IPS DF 6.9 (cell line): Measurements from ENCODE around the gene CDKL4.

Experiments used
- DNase-seq: peaks from one replicate; pipeline ENCODE4 v3.0.0-alpha.2; 2013; ENCODE audit warnings: low read depth, low spot score
- H3K27ac ChIP-seq: one replicate; pipeline ENCODE4 v1.5.1; 2013; ENCODE audit warnings: low read length, control low read depth
- H3K27me3 ChIP-seq: 2 replicates; pipeline ENCODE4 v1.6.1; 2013; ENCODE audit warnings: mild to moderate bottlenecking, low read length; ENCODE audit not compliant: control insufficient read depth, insufficient read depth
- H3K36me3 ChIP-seq: 2 replicates; pipeline ENCODE4 v1.6.1; 2013; ENCODE audit warnings: low read length; ENCODE audit not compliant: control insufficient read depth, insufficient read depth
- H3K4me1 ChIP-seq: 2 replicates; pipeline ENCODE4 v1.6.1; 2013; ENCODE audit warnings: low read length; ENCODE audit not compliant: control insufficient read depth, insufficient read depth
- H3K4me3 ChIP-seq: 2 replicates; pipeline ENCODE4 v1.5.1; 2013; ENCODE audit warnings: mild to moderate bottlenecking, low read length
- H3K9me3 ChIP-seq: 2 replicates; pipeline ENCODE4 v1.6.1; 2013; ENCODE audit warnings: low read length, inconsistent platforms; ENCODE audit not compliant: control insufficient read depth, insufficient read depth
- WGBS: extraction: QIAGEN DNeasy Blood & Tissue Kit; methylation state at CpG from one replicate; pipeline ENCODE4 v1.1.7; 2013; ENCODE audit warnings: mixed read lengths, missing lambda C conversion rate; ENCODE audit not compliant: insufficient read length, insufficient coverage; 5-methylcytosine and 5-hydroxymethylcytosine counted together

The CDKL4 gene

DNA sequence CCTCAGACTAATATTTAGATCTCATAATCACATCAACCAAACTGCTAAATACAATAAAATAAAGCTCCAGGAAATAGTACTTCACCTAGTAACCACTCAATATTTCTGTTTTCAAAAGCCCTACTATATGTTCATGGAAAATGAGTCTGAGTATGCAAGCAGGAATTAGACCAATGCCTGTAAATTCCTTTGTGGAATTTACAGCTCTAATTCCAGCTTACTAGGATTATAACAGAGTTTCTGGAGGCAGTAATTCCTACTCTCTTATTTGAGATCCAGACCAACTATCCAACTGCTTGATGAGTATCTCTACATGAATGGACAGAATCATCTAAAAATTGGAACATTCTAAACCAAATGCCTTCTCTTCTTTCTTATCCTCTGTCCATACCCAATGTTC is 11.6 kb downstream of the CDKL4 start:
- DNase-seq = no peak
- no peaks in the 10 kb centered on the region for H3K9me3 ChIP-seq
- H3K4me3 ChIP-seq = no peak overlapping the region
- no peak overlapping the region for H3K27ac ChIP-seq
- no peaks in the 10 kb centered on the region for H3K36me3 ChIP-seq
- no peaks in the 10 kb centered on the region for H3K27me3 ChIP-seq
- H3K4me1 ChIP-seq = no peaks in the 10 kb centered on the region

- no peaks in the 10 kb centered on the region for H3K9me3 ChIP-seq
- H3K27ac ChIP-seq = no peak overlapping the region
- no CpG with 5 or more reads among the region's 19 CpGs for WGBS
- H3K36me3 ChIP-seq = no peaks in the 10 kb centered on the region
- H3K27me3 ChIP-seq = no peaks in the 10 kb centered on the region
- H3K4me3 ChIP-seq = peak overlapping the region; percentile 7; the same call in 1 of the 2 replicates
- H3K4me1 ChIP-seq = no peaks in the 10 kb centered on the region
- DNase-seq = peak; percentile 45
These were observed 15.2 kb downstream of the CDKL4 start for GRCh38 chr2:39228413-39229209.

GRCh38 chr2:39227628-39228412 is 15.9 kb downstream of the CDKL4 start:
- no CpG with 5 or more reads among the region's 9 CpGs for WGBS
- H3K4me3 ChIP-seq = no peak overlapping the region
- no peaks in the 10 kb centered on the region for H3K4me1 ChIP-seq
- DNase-seq = peak; percentile 43
- no peak overlapping the region for H3K27ac ChIP-seq
- no peaks in the 10 kb centered on the region for H3K36me3 ChIP-seq
- no peaks in the 10 kb centered on the region for H3K9me3 ChIP-seq
- no peaks in the 10 kb centered on the region for H3K27me3 ChIP-seq

- Histone ChIP-seq H3K4me1 (no peaks in the 10 kb centered on the region), H3K4me3 (no peak overlapping the region), H3K27me3 (no peaks in the 10 kb centered on the region), H3K27ac (no peak overlapping the region), H3K36me3 (no peaks in the 10 kb centered on the region), H3K9me3 (no peaks in the 10 kb centered on the region)
- no CpG with 5 or more reads among the region's 1 CpG for WGBS
- no peak for DNase-seq
These were observed 18.2 kb downstream of the CDKL4 start for GRCh38 chr2:39225567-39225966.

DNA sequence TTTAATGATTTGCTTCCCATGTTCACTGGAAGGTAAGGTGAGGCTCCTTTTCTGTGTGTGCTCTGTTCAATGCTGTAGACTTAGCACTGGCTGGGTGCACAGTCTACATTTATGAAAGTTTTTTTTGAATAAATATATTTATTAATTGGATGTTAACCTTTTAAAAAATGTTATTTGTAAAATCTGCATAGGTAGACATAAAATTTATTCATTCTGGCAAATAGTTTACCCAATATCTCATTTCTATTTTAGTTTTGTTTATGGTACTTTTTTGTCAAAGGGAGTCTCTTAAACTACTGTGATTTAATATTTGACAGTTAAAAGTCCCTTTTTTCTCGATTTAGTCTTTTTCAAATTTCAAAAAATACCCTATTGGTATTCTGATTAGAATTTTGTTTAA is 19.9 kb downstream of the CDKL4 start:
- Histone ChIP-seq H3K27me3 (no peaks in the 10 kb centered on the region), H3K27ac (no peak overlapping the region), H3K36me3 (no peaks in the 10 kb centered on the region), H3K4me1 (no peaks in the 10 kb centered on the region), H3K4me3 (no peak overlapping the region), H3K9me3 (no peaks in the 10 kb centered on the region)
- WGBS = no CpG with 5 or more reads among the region's 1 CpG
- no peak for DNase-seq

DNA sequence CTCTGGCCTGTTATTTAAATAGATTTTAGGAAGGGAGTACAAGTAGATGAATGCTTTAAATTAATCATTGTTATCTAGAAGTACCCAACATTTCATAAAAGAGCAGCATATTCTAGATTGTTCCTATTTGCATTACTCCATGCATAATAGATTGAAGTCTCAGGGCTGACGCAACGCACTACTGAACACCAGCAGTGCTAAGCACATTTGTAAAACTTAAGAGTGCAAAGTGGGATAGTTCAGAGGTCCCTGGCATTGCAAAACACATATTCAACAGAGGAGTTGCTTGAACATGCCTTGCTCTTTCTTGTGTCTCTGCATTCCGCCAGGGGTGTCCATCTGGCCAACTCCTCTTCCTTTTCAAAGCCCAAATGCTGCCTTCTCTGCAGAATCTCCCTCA is 22.3 kb downstream of the CDKL4 start:
- no CpG with 5 or more reads among the region's 3 CpGs for WGBS
- no peaks in the 10 kb centered on the region for H3K9me3 ChIP-seq
- H3K27ac ChIP-seq = no peak overlapping the region
- no peaks in the 10 kb centered on the region for H3K36me3 ChIP-seq
- no peak overlapping the region for H3K4me3 ChIP-seq
- H3K27me3 ChIP-seq = no peaks in the 10 kb centered on the region
- no peak for DNase-seq
- H3K4me1 ChIP-seq = no peaks in the 10 kb centered on the region

GRCh38 chr2:39220136-39220535 is 23.6 kb downstream of the CDKL4 start:
- no peaks in the 10 kb centered on the region for H3K27me3 ChIP-seq
- no peaks in the 10 kb centered on the region for H3K4me1 ChIP-seq
- no peaks in the 10 kb centered on the region for H3K36me3 ChIP-seq
- H3K9me3 ChIP-seq = no peaks in the 10 kb centered on the region
- H3K4me3 ChIP-seq = no peak overlapping the region
- H3K27ac ChIP-seq = no peak overlapping the region
- 100% methylated on average over 1 of the region's 2 CpGs for WGBS
- DNase-seq = no peak

- DNase-seq = no peak
- no peak overlapping the region for H3K27ac ChIP-seq
- H3K4me3 ChIP-seq = no peak overlapping the region
- no peaks in the 10 kb centered on the region for H3K9me3 ChIP-seq
- no peaks in the 10 kb centered on the region for H3K36me3 ChIP-seq
- no CpG with 5 or more reads among the region's 5 CpGs for WGBS
- no peaks in the 10 kb centered on the region for H3K4me1 ChIP-seq
- no peaks in the 10 kb centered on the region for H3K27me3 ChIP-seq
These were observed 25.4 kb downstream of the CDKL4 start for GRCh38 chr2:39218391-39218790.

GRCh38 chr2:39217192-39217550 is 26.6 kb downstream of the CDKL4 start:
- Histone ChIP-seq H3K9me3 (no peaks in the 10 kb centered on the region), H3K36me3 (no peaks in the 10 kb centered on the region), H3K4me3 (no peak overlapping the region), H3K4me1 (no peaks in the 10 kb centered on the region), H3K27ac (no peak overlapping the region), H3K27me3 (no peaks in the 10 kb centered on the region)
- DNase-seq = no peak
- no CpG with 5 or more reads among the region's 4 CpGs for WGBS

DNA sequence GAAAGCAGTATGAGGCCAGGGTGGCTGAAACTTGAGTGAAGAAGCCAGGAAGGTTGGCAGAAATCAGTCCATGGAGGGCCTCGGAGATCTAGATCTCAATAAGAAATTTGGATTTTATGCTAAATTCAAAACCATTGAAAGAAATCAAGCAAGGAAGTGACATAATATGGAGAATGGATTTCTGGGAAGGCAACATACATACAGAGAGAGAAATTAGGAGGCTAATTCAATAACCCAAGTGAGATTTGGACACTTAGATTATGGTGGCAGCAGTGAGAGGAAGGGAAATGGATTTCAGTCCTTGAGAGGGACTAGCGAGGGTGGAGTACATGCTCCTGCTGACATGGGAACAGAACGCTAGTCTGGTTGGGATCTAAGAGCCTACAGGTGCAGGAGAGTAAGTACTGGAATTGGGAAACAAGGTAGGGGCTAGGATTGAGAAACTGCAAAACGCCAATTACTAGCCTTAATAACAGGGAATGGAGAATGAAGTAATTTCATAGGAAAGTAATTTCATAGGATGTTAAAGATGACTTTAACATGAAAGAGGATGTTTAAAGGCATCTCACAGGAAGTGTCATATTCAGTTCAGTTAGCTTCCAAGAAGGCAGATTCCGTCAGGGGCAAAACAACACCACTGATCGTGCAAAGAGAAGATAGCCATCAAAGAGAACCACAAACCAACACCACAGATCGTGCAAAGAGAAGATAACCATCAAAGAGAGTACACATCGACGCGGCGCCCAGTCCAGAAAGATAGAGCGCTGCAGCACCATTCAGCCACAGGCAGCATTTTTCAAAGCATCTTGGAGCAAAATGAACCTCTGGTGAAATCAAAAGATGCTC is 27.2 kb downstream of the CDKL4 start:
- Histone ChIP-seq H3K4me3 (no peak overlapping the region), H3K27me3 (no peaks in the 10 kb centered on the region), H3K4me1 (no peaks in the 10 kb centered on the region), H3K9me3 (no peaks in the 10 kb centered on the region), H3K27ac (no peak overlapping the region), H3K36me3 (no peaks in the 10 kb centered on the region)
- DNase-seq = no peak
- WGBS = no CpG with 5 or more reads among the region's 12 CpGs
